Smooth muscle cell of the umbilical artery (primary cell): ENCODE data around the gene ABCG1. TPM values are rescaled to one million over a fixed set of nuclear protein-coding genes. Genes with fewer than 3 reads are reported as not detected.

Experiments used
- total RNA-seq: library from RNA; depleted of rRNA; stranded (reverse); fragments of >200 nt; gene quantifications from 2 replicates; pipeline ENCODE4 v1.2.3, GENCODE V29; 2014

Gene ABCG1
- total RNA-seq = 0.30 and 0.60 TPM in 2 replicates

DNA sequence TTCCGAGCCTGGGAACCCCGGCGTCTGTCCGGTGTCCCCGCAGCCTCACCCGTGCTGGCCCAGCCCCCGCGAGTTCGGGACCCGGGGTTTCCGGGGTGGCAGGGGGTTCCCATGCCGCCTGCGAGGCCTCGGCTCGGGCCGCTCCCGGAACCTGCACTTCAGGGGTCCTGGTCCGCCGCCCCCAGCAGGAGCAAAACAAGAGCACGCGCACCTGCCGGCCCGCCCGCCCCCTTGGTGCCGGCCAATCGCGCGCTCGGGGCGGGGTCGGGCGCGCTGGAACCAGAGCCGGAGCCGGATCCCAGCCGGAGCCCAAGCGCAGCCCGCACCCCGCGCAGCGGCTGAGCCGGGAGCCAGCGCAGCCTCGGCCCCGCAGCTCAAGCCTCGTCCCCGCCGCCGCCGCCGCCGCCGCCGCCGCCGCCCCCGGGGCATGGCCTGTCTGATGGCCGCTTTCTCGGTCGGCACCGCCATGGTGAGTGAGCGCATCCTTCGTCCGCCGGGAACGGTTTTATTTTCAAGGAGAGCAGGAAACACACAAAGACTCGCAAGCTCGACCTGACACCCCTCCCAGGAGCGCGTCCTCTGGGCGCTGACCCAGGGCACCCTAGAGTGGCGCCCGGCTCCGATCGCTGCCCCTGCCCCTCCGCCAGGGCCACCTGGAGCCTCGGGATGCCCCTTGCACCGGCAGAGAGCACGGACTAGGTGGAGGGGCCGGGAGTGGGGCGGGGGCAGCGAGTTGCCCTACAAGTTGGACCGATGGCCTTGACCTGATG lies at the start of gene ABCG1:
TSS of gene ABCG1 (plus strand) at position 305 of the 770 bp plus-strand sequence. CDS start at position 428, 123 bp downstream.

DNA sequence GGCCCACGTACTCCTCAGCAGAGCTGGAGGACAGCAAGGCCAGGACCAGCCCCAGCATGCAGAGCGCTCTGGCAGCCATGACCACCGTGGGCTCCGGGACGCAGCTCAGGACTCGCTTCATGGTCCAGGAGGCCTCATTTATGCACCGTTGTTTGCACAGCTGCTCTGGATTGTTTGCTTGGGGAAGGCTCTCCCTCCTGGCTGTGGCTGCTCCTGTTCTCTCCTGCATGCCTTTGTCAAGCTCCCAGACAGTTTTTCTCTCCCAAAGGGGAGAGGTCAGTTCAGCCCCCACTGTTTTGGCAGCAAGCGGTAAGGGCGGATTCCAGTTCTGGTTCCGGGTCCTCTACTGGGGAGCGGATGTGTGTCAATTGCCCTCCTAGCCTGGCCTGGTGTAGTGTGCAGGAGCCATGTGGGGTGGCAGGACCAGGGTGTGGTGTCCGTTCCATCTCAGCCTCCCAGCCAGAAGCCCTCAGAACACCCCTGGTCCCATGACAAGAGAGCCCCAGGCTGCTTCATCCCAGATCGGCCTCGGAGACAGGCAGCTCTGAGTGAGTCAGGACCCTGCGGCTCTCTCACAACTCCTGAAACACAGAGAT lies 96.5 kb downstream of the ABCG1 start, which contains the start of gene TFF3:
TSS of gene TFF3 (minus strand) at position 114 of the 596 bp plus-strand sequence. CDS start at position 79, 35 bp downstream.

Other genes starting within 250 kb of the ABCG1 start
- 7.1 and 11.0 TPM in 2 replicates for gene ZBTB21, start 208.8 kb upstream of the ABCG1 start, total RNA-seq
- gene UMODL1, start 147.8 kb upstream of the ABCG1 start, total RNA-seq = not detected in 2 replicates
- not detected in 2 replicates for gene TFF3, start 96.3 kb downstream of the ABCG1 start, total RNA-seq
- not detected in 2 replicates for gene TFF2, start 131.9 kb downstream of the ABCG1 start, total RNA-seq
- gene TFF1, start 147.4 kb downstream of the ABCG1 start, total RNA-seq = not detected in 2 replicates
- gene TMPRSS3, start 176.9 kb downstream of the ABCG1 start, total RNA-seq = not detected in 2 replicates
- not detected in 2 replicates for gene UBASH3A, start 184.8 kb downstream of the ABCG1 start, total RNA-seq